Endothelial cell of umbilical vein (primary cell): ENCODE measurements around the gene CXCR2. TPM values are rescaled to one million over a fixed set of nuclear protein-coding genes. Genes with fewer than 3 reads are reported as not detected.

Source experiments
- BruUV-seq: library from RNA; stranded (reverse); fragments of 400-500 nt; replicated peaks from 2 replicates; lab custom pipeline; 2021; lab: Mats Ljungman, UMichigan
- CTCF ChIA-PET: fragments of 300-600, 350-600 bp; sonication (Branson Sonifier 250); formaldehyde crosslinking; loops from one replicate; lab custom pipeline; 2021; ENCODE audit warnings: antibody characterized with exemption, inconsistent platforms; lab: Charles Lee
- POLR2A ChIA-PET: fragments of 300-600, 350-600 bp; sonication (Branson Sonifier 250); formaldehyde crosslinking; loops from one replicate; lab custom pipeline; 2021; ENCODE audit warnings: antibody characterized with exemption, inconsistent platforms; lab: Charles Lee
- DNase-seq: peaks from one replicate; pipeline ENCODE4 v3.0.0-alpha.2; 2011; ENCODE audit warnings: low read depth, low spot score
- FAIRE-seq: peaks from 2 replicates; lab custom pipeline; 2011; peaks lifted over from hg19 to GRCh38; lab: Jason Lieb, UNC
- H2AFZ ChIP-seq: 2 replicates; pipeline ENCODE4 v1.6.0; 2012; ENCODE audit warnings: low read depth, low read length, control low read depth, inconsistent platforms
- H3K27ac ChIP-seq: 2 replicates; pipeline ENCODE4 v1.5.1; 2011; ENCODE audit warnings: low read depth, mild to moderate bottlenecking, control low read depth, low read length, moderate library complexity; ENCODE audit not compliant: insufficient read depth
- H3K27me3 ChIP-seq, 2 experiments: 2 replicates each; pipeline versions ENCODE4 v1.6.0 to v1.6.1; 2011; ENCODE audit warnings: low read length in 2 of 2, mixed read lengths in 1 of 2; ENCODE audit not compliant: control insufficient read depth in 2 of 2, insufficient read depth in 2 of 2
- H3K36me3 ChIP-seq, 2 experiments: 2 replicates in 1 of 2; 3 replicates in 1 of 2; pipeline ENCODE4 v1.5.1; 2011; ENCODE audit warnings: low read length in 2 of 2, mild to moderate bottlenecking in 1 of 2, moderate library complexity in 1 of 2; ENCODE audit not compliant: control insufficient read depth in 2 of 2, insufficient read depth in 2 of 2; ENCODE audit errors: extremely low read depth in 1 of 2
- H3K4me1 ChIP-seq: 3 replicates; pipeline ENCODE4 v1.5.1; 2011; ENCODE audit warnings: mild to moderate bottlenecking, low read length; ENCODE audit not compliant: control insufficient read depth, insufficient read depth; ENCODE audit errors: extremely low read depth
- H3K4me2 ChIP-seq: 2 replicates; pipeline ENCODE4 v1.6.1; 2011; ENCODE audit warnings: low read length, control low read depth, mixed read lengths; ENCODE audit not compliant: insufficient read depth
- H3K4me3 ChIP-seq, 3 experiments: fragments of 200-600 bp in 1 of 3; sonication (generic), shearing (Covaris generic) in 1 of 3; replicated peaks in 1 of 3; 2 replicates each; pipeline ENCODE4 v1.5.1; 2011 to 2016; ENCODE audit warnings: control low read depth in 3 of 3, low read length in 3 of 3, mild to moderate bottlenecking in 2 of 3, inconsistent platforms in 1 of 3, low read depth in 1 of 3, moderate library complexity in 1 of 3; ENCODE audit not compliant: insufficient read depth in 1 of 3
- H3K79me2 ChIP-seq: 2 replicates; pipeline ENCODE4 v1.6.0; 2012; ENCODE audit warnings: low read length, inconsistent platforms; ENCODE audit not compliant: control insufficient read depth, insufficient read depth
- H3K9ac ChIP-seq: replicated peaks from 2 replicates; pipeline ENCODE3; 2011; ENCODE audit warnings: low read length, control low read depth; ENCODE audit not compliant: insufficient read depth; ENCODE audit errors: extremely low read depth
- H3K9me1 ChIP-seq: replicated peaks from 3 replicates; pipeline ENCODE4 v1.6.0; 2011; ENCODE audit warnings: mild to moderate bottlenecking, low read length; ENCODE audit not compliant: control insufficient read depth, insufficient read depth; ENCODE audit errors: extremely low read depth
- H3K9me3 ChIP-seq: replicated peaks from 2 replicates; pipeline ENCODE4 v1.5.1; 2012; ENCODE audit warnings: low read length, inconsistent platforms; ENCODE audit not compliant: control insufficient read depth, insufficient read depth
- H4K20me1 ChIP-seq: replicated peaks from 2 replicates; pipeline ENCODE3; 2011; ENCODE audit warnings: mild to moderate bottlenecking, low read length; ENCODE audit not compliant: control insufficient read depth, insufficient read depth; ENCODE audit errors: extremely low read depth
- CTCF ChIP-seq, 2 donors: IDR thresholded peaks; 1 replicate in 1 of 2; 2 replicates in 1 of 2; pipeline ENCODE4 v1.5.1; 2011; ENCODE audit warnings: low read length in 2 of 2, mild to moderate bottlenecking in 2 of 2, moderate library complexity in 2 of 2, control low read depth in 1 of 2, inconsistent platforms in 1 of 2, low read depth in 1 of 2; ENCODE audit not compliant: insufficient read depth in 1 of 2; ENCODE audit errors: extremely low read depth in 1 of 2
- EZH2 ChIP-seq: IDR thresholded peaks from 2 replicates; pipeline ENCODE4 v1.6.1; 2012; ENCODE audit warnings: borderline replicate concordance, low read depth, mild to moderate bottlenecking, moderate library complexity, low read length, inconsistent platforms; ENCODE audit not compliant: severe bottlenecking
- FOS ChIP-seq: IDR thresholded peaks from 2 replicates; pipeline ENCODE4 v1.6.1; 2011; ENCODE audit warnings: mild to moderate bottlenecking, low read length, moderate library complexity, borderline replicate concordance; ENCODE audit not compliant: insufficient read depth
- GATA2 ChIP-seq: IDR thresholded peaks from 2 replicates; pipeline ENCODE4 v1.7.0; 2011; ENCODE audit warnings: low read depth, mild to moderate bottlenecking, moderate library complexity, mixed read lengths, low read length; ENCODE audit not compliant: insufficient read length, insufficient read depth
- JUN ChIP-seq: IDR thresholded peaks from 2 replicates; pipeline ENCODE4 v1.6.1; 2011; ENCODE audit warnings: borderline replicate concordance, low read depth; ENCODE audit not compliant: insufficient read length, insufficient read depth
- MYC ChIP-seq: IDR thresholded peaks from one replicate; pipeline ENCODE4 v1.6.1; 2011; ENCODE audit warnings: mild to moderate bottlenecking, low read depth, low read length
- POLR2A ChIP-seq: IDR thresholded peaks from 2 replicates; pipeline ENCODE4 v1.6.1; 2012; ENCODE audit warnings: low read depth, mild to moderate bottlenecking, control low read depth, low read length
- POLR2AphosphoS5 ChIP-seq: IDR thresholded peaks from 2 replicates; pipeline ENCODE4 v1.6.1; 2012; ENCODE audit warnings: low read depth, mild to moderate bottlenecking, control low read depth, low read length, moderate library complexity; ENCODE audit not compliant: insufficient read depth
- dilution Hi-C: fragments of 300-500 bp; cut with MboI; formaldehyde crosslinking; loops from one replicate; pipeline ENCODE4 v1.15.0; 2019; ENCODE audit warnings: low sequenced_read_pairs; ENCODE audit not compliant: extremely low pct_ligation_motif_present
- intact Hi-C: fragments of 100-400 bp; cut with micrococcal nuclease; formaldehyde crosslinking; loops from one replicate; pipeline ENCODE4 v1.10.0; 2022
- polyA plus RNA-seq, 4 experiments: library from polyadenylated mRNA; depleted of rRNA in 3 of 4; stranded (reverse) in 3 of 4; unstranded in 1 of 4; fragments of >200 nt; gene quantifications; 2 replicates each; pipeline versions ENCODE4 v1.2.1 to v1.2.3, GENCODE V29; 2011 to 2012; ENCODE audit warnings: missing spikeins in 1 of 4
- total RNA-seq: library from RNA; stranded (reverse); gene quantifications from 2 replicates; pipeline ENCODE4 v1.2.3, GENCODE V29; 2021
- TF ChIP-seq, protein P1 (sequence below): IDR thresholded peaks from 2 replicates; pipeline ENCODE4 v1.6.1; 2011; ENCODE audit not compliant: insufficient read depth, insufficient read length

CXCR2 gene
- total and polyA plus RNA-seq, 2 donors (not counting 3 experiments of a cell fraction or from before 2014, with no cell fraction given): not detected

- FAIRE-seq (no peak), DNase-seq (no peak)
- peaks cover 4 to 8% of the 10 kb centered on the region in 2 experiments for H3K27me3 ChIP-seq
- ChIA-PET POLR2A (no interaction called here), CTCF (no interaction called here)
- H3K9ac ChIP-seq: no peak overlapping the region
- H3K9me3 ChIP-seq: no peaks in the 10 kb centered on the region
- no peaks in the 10 kb centered on the region for H3K79me2 ChIP-seq
- H4K20me1 ChIP-seq: no peaks in the 10 kb centered on the region
- TF ChIP-seq GATA2 (no peak), CTCF (IDR thresholded peaks at IDR 0.05; ENCODE audit: extremely low read depth in 1 of 2, insufficient read depth in 1 of 2, low read depth in 1 of 2, low read length in 2 of 2) (no peak), POLR2AphosphoS5 (no peak), JUN (no peak), EZH2 (no peak), POLR2A (no peak), FOS (no peak), MYC (no peak)
- TF ChIP-seq, protein P1, sequence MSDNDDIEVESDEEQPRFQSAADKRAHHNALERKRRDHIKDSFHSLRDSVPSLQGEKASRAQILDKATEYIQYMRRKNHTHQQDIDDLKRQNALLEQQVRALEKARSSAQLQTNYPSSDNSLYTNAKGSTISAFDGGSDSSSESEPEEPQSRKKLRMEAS: no peak
- H3K9me1 ChIP-seq: no peaks in the 10 kb centered on the region
- no peak overlapping the region for H3K27ac ChIP-seq
- H3K4me3 ChIP-seq: no peak overlapping the region
- no peak overlapping the region for H3K4me2 ChIP-seq
- H3K36me3 ChIP-seq: no peaks in the 10 kb centered on the region
- intact Hi-C loops: no loop called here
- BruUV-seq: no TSS peak
- H3K4me1 ChIP-seq: no peaks in the 10 kb centered on the region
- H2AFZ ChIP-seq: no peak overlapping the region
- dilution Hi-C loops: no loop called here
Measured at GRCh38 chr2:218155953-218156479, 30.2 kb downstream of the CXCR2 start.
